H1 (cell line): ENCODE data around the gene NOS1AP. TPM values are rescaled to one million over a fixed set of nuclear protein-coding genes. Genes with fewer than 3 reads are reported as not detected.
A peak's percentile ranks its signal among the peaks of the same experiment; 100 is the strongest.

Experiments
- BACH1 ChIP-seq: IDR thresholded peaks from 2 replicates; pipeline ENCODE4 v1.6.1; 2012; ENCODE audit warnings: low read length, improper control_type of control experiment
- CEBPB ChIP-seq: IDR thresholded peaks from 2 replicates; pipeline ENCODE4 v1.6.1; 2012; ENCODE audit warnings: low read depth, low read length
- CHD1 ChIP-seq: IDR thresholded peaks from 2 replicates; pipeline ENCODE4 v1.6.1; 2012; ENCODE audit warnings: low read depth, low read length, improper control_type of control experiment
- CREB1 ChIP-seq: IDR thresholded peaks from 2 replicates; pipeline ENCODE4 v1.6.1; 2012; ENCODE audit warnings: inconsistent platforms
- CTCF ChIP-seq, 3 experiments: IDR thresholded peaks; 1 replicate in 2 of 3; 2 replicates in 1 of 3; pipeline versions ENCODE4 v1.5.1 to v1.6.1; 2011; ENCODE audit warnings: low read length in 3 of 3, mild to moderate bottlenecking in 3 of 3, inconsistent platforms in 2 of 3, low read depth in 1 of 3, moderate library complexity in 1 of 3; ENCODE audit not compliant: insufficient read depth in 1 of 3; ENCODE audit errors: control extremely low read depth in 1 of 3
- EP300 ChIP-seq, 2 experiments: IDR thresholded peaks; 1 replicate in 1 of 2; 2 replicates in 1 of 2; pipeline ENCODE4 v1.6.1; 2011 to 2012; ENCODE audit warnings: low read depth in 2 of 2, low read length in 2 of 2, mild to moderate bottlenecking in 2 of 2, borderline replicate concordance in 1 of 2, inconsistent platforms in 1 of 2, moderate library complexity in 1 of 2
- EZH2 ChIP-seq: fragments of 200-600 bp; sonication (generic); IDR thresholded peaks from 2 replicates; pipeline ENCODE4 v1.7.1; 2012; ENCODE audit warnings: low read depth, mild to moderate bottlenecking, moderate library complexity, low read length, inconsistent platforms; ENCODE audit not compliant: severe bottlenecking
- GABPA ChIP-seq: IDR thresholded peaks from 2 replicates; pipeline ENCODE4 v1.6.1; 2011; ENCODE audit warnings: mild to moderate bottlenecking, low read length, moderate library complexity, borderline replicate concordance; ENCODE audit not compliant: insufficient read depth
- MAFK ChIP-seq: IDR thresholded peaks from 2 replicates; pipeline ENCODE4 v1.6.1; 2012; ENCODE audit warnings: low read depth, mild to moderate bottlenecking, improper control_type of control experiment, low read length
- NANOG ChIP-seq: IDR thresholded peaks from 2 replicates; pipeline ENCODE4 v1.6.1; 2011; ENCODE audit warnings: low read length, low read depth, mild to moderate bottlenecking, inconsistent platforms; ENCODE audit not compliant: insufficient read depth, poor library complexity, severe bottlenecking
- POLR2AphosphoS5 ChIP-seq: IDR thresholded peaks from 2 replicates; pipeline ENCODE4 v1.6.1; 2011; ENCODE audit warnings: low read depth, low read length
- POU5F1 ChIP-seq: IDR thresholded peaks from 2 replicates; pipeline ENCODE4 v1.6.1; 2011; ENCODE audit warnings: low read depth, mild to moderate bottlenecking, low read length, moderate library complexity
- RBBP5 ChIP-seq: IDR thresholded peaks from 2 replicates; pipeline ENCODE4 v1.7.1; 2012; ENCODE audit warnings: low read depth, mild to moderate bottlenecking, inconsistent platforms, low read length, moderate library complexity, borderline replicate concordance
- RFX5 ChIP-seq: IDR thresholded peaks from 2 replicates; pipeline ENCODE4 v1.6.1; 2011; ENCODE audit warnings: low read depth, low read length, improper control_type of control experiment, borderline replicate concordance
- RNF2 ChIP-seq: fragments of 200-900, 300-1000 bp; sonication (generic); IDR thresholded peaks from 2 replicates; pipeline ENCODE4 v1.7.1; 2016; ENCODE audit warnings: borderline replicate concordance, low read depth, mild to moderate bottlenecking, antibody characterized with exemption, low read length; ENCODE audit not compliant: poor library complexity, severe bottlenecking; ENCODE audit errors: missing control alignments
- SP1 ChIP-seq: IDR thresholded peaks from 2 replicates; pipeline ENCODE4 v1.6.1; 2011; ENCODE audit warnings: low read depth, low read length
- TEAD4 ChIP-seq: IDR thresholded peaks from 2 replicates; pipeline ENCODE4 v1.6.1; 2012; ENCODE audit warnings: low read depth, low read length, inconsistent platforms, mixed read lengths
- USF2 ChIP-seq: IDR thresholded peaks from 2 replicates; pipeline ENCODE4 v1.6.1; 2011; ENCODE audit warnings: low read length, improper control_type of control experiment
- ZNF274 ChIP-seq: IDR thresholded peaks from 2 replicates; pipeline ENCODE4 v1.7.0; 2012; ENCODE audit warnings: low read length, borderline replicate concordance; ENCODE audit errors: extremely low read depth
- polyA plus RNA-seq, 7 experiments: library from polyadenylated mRNA; depleted of rRNA in 3 of 7; stranded (reverse) in 5 of 7; unstranded in 2 of 7; fragments of >200 nt in 5 of 7; fragments of 200-250 nt in 2 of 7; gene quantifications; 1 replicate in 5 of 7; 2 replicates in 1 of 7; 4 replicates in 1 of 7; pipeline versions ENCODE4 v1.2.1 to v1.2.3, GENCODE V29; 2011 to 2013; ENCODE audit warnings: missing spikeins in 2 of 7, mixed read lengths in 2 of 7
- total RNA-seq: library from RNA; stranded (reverse); fragmentation: NEBNext Ultra II Directional; extraction: Animal tissue kit (Norgen Biotek cat#: 25700); gene quantifications from 2 replicates; pipeline ENCODE4 v1.2.1, GENCODE V29; 2021

NOS1AP gene
- total and polyA plus RNA-seq, 2 of the 8 experiments (the other 6 are each of a cell fraction or from before 2014, with no cell fraction given), result 2.4 to 12.1 TPM

- no peak for TF ChIP-seq USF2
- TF ChIP-seq CTCF (IDR thresholded peaks at IDR 0.05; ENCODE audit: control extremely low read depth in 1 of 3, insufficient read depth in 1 of 3, low read depth in 1 of 3, low read length in 3 of 3), result no peak
- peak in 1 of 2 experiments; percentile 29; a peak in 1 of 3 replicates for TF ChIP-seq EP300 (IDR thresholded peaks at IDR 0.05; ENCODE audit: borderline replicate concordance in 1 of 2, low read depth in 2 of 2, low read length in 2 of 2)
- no peak for TF ChIP-seq POU5F1
- TF ChIP-seq GABPA, result no peak
- no peak for TF ChIP-seq POLR2AphosphoS5
- no peak for TF ChIP-seq BACH1
- no peak for TF ChIP-seq CEBPB
- TF ChIP-seq CREB1, result no peak
- TF ChIP-seq TEAD4, result peak; percentile 48; the same call in 1 of the 2 replicates
- no peak for TF ChIP-seq SP1
- no peak for TF ChIP-seq RBBP5
- no peak for TF ChIP-seq RFX5
- TF ChIP-seq NANOG, result no peak
- TF ChIP-seq MAFK, result no peak
- no peak for TF ChIP-seq EZH2
- no peak for TF ChIP-seq CHD1
- no peak for TF ChIP-seq ZNF274
- no peak for TF ChIP-seq RNF2
Observed at GRCh38 chr1:162145280-162145965, 75.9 kb downstream of the NOS1AP start (continued).
